ENCODE results near the gene RGL3. TPM values are rescaled to one million over a fixed set of nuclear protein-coding genes. Genes with fewer than 3 reads are reported as not detected.

Gene RGL3
- total and polyA plus RNA-seq, 10 of the 15 experiments (the other 5 are each of a cell fraction or from before 2014, with no cell fraction given), result not detected

DNA sequence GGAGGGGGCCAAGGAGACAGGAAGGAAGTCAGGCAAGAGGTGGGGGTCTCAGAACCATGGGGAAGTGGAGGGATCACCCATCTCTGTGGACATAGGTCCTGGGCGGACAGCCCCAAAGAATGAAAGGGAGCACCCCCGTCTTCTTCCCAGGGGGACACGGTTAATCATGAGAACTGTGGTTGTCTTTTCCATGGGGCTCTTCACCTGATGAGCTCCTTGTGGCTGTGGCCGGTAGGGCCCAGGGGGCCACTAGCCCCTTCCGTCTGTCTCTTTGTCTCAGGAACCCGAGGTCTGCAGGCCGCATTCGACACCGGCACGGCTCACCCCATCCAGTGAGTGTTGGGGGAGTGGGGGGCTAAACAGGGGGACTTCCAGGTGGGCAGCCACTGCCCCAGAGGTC, 55.2 kb downstream of the RGL3 start:
- Histone ChIP-seq H3K27me3 (replicated peaks in 1 of 2; ENCODE audit: control insufficient read depth in 2 of 2, insufficient read depth in 2 of 2, low read length in 1 of 2) (no peaks in the 10 kb centered on the region), H3K36me3 (ENCODE audit: control insufficient read depth in 2 of 2, insufficient read depth in 2 of 2, low read length in 1 of 2) (no peaks in the 10 kb centered on the region), H3K4me1 (ENCODE audit: control insufficient read depth, insufficient read depth, low read length) (no peaks in the 10 kb centered on the region), H3K4me3 (no peak overlapping the region), H2AFZ (ENCODE audit: control insufficient read depth, low read depth, low read length) (no peak overlapping the region), H3K79me2 (ENCODE audit: control insufficient read depth, insufficient read depth, low read length) (no peaks in the 10 kb centered on the region), H4K20me1 (ENCODE audit: control insufficient read depth, insufficient read depth) (no peaks in the 10 kb centered on the region), H3K4me2 (ENCODE audit: control insufficient read depth, insufficient read depth) (no peak overlapping the region), H3K9ac (ENCODE audit: control insufficient read depth, insufficient read depth, low read length) (no peak overlapping the region), H3K27ac (ENCODE audit: control insufficient read depth, insufficient read depth) (no peak overlapping the region), H3K9me3 (replicated peaks; ENCODE audit: control insufficient read depth, insufficient read depth, low read length) (no peaks in the 10 kb centered on the region)
- CTCF ChIA-PET, result interaction anchor here (1.3 kb wide), 1 partner anchor 14 kb away, joined by 3 read pairs; no protein-coding TSS in a partner anchor
- FAIRE-seq (no peak), DNase-seq (ENCODE audit: low read depth, low spot score) (no peak), ATAC-seq (no peak)
- BruUV-seq (replicated peaks), result no TSS peak
- intact Hi-C loops (cut with micrococcal nuclease; ENCODE audit: unreplicated experiment), result no loop called here
- WGBS (ENCODE audit: insufficient coverage, insufficient replicate concordance, low lambda C conversion rate, missing lambda C conversion rate), result 97% methylated on average over 10 of the region's 10 CpGs
- RAD21 ChIA-PET (ENCODE audit: unreplicated experiment), result interaction anchor here (1.4 kb wide), 1 partner anchor 10 kb away, joined by 5 read pairs; the partner anchor contains the start of gene SWSAP1
- in situ Hi-C loops (cut with MboI), result no loop called here
- SMC1A ChIA-PET (ENCODE audit: uncharacterized antibody, unreplicated experiment), result no interaction called here
- TF ChIP-seq MTA2 (IDR thresholded peaks at IDR 0.05; ENCODE audit: low read depth), result no peak
- TF ChIP-seq, protein P1, sequence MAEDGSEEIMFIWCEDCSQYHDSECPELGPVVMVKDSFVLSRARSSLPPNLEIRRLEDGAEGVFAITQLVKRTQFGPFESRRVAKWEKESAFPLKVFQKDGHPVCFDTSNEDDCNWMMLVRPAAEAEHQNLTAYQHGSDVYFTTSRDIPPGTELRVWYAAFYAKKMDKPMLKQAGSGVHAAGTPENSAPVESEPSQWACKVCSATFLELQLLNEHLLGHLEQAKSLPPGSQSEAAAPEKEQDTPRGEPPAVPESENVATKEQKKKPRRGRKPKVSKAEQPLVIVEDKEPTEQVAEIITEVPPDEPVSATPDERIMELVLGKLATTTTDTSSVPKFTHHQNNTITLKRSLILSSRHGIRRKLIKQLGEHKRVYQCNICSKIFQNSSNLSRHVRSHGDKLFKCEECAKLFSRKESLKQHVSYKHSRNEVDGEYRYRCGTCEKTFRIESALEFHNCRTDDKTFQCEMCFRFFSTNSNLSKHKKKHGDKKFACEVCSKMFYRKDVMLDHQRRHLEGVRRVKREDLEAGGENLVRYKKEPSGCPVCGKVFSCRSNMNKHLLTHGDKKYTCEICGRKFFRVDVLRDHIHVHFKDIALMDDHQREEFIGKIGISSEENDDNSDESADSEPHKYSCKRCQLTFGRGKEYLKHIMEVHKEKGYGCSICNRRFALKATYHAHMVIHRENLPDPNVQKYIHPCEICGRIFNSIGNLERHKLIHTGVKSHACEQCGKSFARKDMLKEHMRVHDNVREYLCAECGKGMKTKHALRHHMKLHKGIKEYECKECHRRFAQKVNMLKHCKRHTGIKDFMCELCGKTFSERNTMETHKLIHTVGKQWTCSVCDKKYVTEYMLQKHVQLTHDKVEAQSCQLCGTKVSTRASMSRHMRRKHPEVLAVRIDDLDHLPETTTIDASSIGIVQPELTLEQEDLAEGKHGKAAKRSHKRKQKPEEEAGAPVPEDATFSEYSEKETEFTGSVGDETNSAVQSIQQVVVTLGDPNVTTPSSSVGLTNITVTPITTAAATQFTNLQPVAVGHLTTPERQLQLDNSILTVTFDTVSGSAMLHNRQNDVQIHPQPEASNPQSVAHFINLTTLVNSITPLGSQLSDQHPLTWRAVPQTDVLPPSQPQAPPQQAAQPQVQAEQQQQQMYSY (CRISPR knock-in tag; IDR thresholded peaks at IDR 0.05), result no peak
- no peak for TF ChIP-seq RAD21 (IDR thresholded peaks at IDR 0.05; ENCODE audit: insufficient read depth, low read depth, low read length)
- no peak for TF ChIP-seq HDAC2 (IDR thresholded peaks at IDR 0.05)
- TF ChIP-seq, protein P2, sequence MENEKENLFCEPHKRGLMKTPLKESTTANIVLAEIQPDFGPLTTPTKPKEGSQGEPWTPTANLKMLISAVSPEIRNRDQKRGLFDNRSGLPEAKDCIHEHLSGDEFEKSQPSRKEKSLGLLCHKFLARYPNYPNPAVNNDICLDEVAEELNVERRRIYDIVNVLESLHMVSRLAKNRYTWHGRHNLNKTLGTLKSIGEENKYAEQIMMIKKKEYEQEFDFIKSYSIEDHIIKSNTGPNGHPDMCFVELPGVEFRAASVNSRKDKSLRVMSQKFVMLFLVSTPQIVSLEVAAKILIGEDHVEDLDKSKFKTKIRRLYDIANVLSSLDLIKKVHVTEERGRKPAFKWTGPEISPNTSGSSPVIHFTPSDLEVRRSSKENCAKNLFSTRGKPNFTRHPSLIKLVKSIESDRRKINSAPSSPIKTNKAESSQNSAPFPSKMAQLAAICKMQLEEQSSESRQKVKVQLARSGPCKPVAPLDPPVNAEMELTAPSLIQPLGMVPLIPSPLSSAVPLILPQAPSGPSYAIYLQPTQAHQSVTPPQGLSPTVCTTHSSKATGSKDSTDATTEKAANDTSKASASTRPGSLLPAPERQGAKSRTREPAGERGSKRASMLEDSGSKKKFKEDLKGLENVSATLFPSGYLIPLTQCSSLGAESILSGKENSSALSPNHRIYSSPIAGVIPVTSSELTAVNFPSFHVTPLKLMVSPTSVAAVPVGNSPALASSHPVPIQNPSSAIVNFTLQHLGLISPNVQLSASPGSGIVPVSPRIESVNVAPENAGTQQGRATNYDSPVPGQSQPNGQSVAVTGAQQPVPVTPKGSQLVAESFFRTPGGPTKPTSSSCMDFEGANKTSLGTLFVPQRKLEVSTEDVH (IDR thresholded peaks at IDR 0.05; ENCODE audit: low read depth, partially characterized antibody), result no peak
- TF ChIP-seq ZBED1 (IDR thresholded peaks at IDR 0.05; ENCODE audit: borderline replicate concordance), result no peak
- TF ChIP-seq, protein P3, sequence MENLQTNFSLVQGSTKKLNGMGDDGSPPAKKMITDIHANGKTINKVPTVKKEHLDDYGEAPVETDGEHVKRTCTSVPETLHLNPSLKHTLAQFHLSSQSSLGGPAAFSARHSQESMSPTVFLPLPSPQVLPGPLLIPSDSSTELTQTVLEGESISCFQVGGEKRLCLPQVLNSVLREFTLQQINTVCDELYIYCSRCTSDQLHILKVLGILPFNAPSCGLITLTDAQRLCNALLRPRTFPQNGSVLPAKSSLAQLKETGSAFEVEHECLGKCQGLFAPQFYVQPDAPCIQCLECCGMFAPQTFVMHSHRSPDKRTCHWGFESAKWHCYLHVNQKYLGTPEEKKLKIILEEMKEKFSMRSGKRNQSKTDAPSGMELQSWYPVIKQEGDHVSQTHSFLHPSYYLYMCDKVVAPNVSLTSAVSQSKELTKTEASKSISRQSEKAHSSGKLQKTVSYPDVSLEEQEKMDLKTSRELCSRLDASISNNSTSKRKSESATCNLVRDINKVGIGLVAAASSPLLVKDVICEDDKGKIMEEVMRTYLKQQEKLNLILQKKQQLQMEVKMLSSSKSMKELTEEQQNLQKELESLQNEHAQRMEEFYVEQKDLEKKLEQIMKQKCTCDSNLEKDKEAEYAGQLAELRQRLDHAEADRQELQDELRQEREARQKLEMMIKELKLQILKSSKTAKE (IDR thresholded peaks at IDR 0.05; ENCODE audit: low read depth, poor library complexity, severe bottlenecking), result no peak
- TF ChIP-seq ESRRA (IDR thresholded peaks at IDR 0.05; ENCODE audit: low read length), result no peak
- TF ChIP-seq SUPT20H (IDR thresholded peaks at IDR 0.05; ENCODE audit: borderline replicate concordance, control insufficient read depth, low read depth, low read length), result no peak
- TF ChIP-seq ZNF24 (IDR thresholded peaks at IDR 0.05), result no peak
- TF ChIP-seq HCFC1 (IDR thresholded peaks at IDR 0.05; ENCODE audit: low read length), result no peak
- no peak for TF ChIP-seq SP1 (IDR thresholded peaks at IDR 0.05; ENCODE audit: low read depth, low read length)
- POLR2A ChIA-PET, result no interaction called here

Measured in GM12878 (cell line).